OCI-LY1 (cell line): ENCODE results near the gene MRPS27.

Experiments used
- H2AFZ ChIP-seq: fragments of 200-600 bp; sonication (generic), shearing (Covaris generic); 2 replicates; pipeline ENCODE4 v1.6.0; 2014; ENCODE audit warnings: antibody characterized with exemption, mild to moderate bottlenecking, low read length
- H3F3A ChIP-seq: fragments of 200-600 bp; sonication (generic), shearing (Covaris generic); 2 replicates; pipeline ENCODE4 v1.6.0; 2014; ENCODE audit warnings: mild to moderate bottlenecking, antibody characterized with exemption, low read length, moderate library complexity; ENCODE audit not compliant: insufficient read depth
- H3K27ac ChIP-seq: fragments of 200-600 bp; sonication (generic); 2 replicates; pipeline ENCODE4 v1.5.1; 2014; ENCODE audit warnings: low read length, mixed run types, mild to moderate bottlenecking, low read depth; ENCODE audit not compliant: poor library complexity, severe bottlenecking
- H3K27me3 ChIP-seq: fragments of 200-600 bp; sonication (generic); 2 replicates; pipeline ENCODE4 v1.6.0; 2014; ENCODE audit warnings: antibody characterized with exemption, mild to moderate bottlenecking, low read length, moderate library complexity; ENCODE audit not compliant: insufficient read depth
- H3K36me3 ChIP-seq: fragments of 200-600 bp; sonication (generic); 2 replicates; pipeline ENCODE4 v1.6.1; 2014; ENCODE audit warnings: mild to moderate bottlenecking, antibody characterized with exemption, low read length, moderate library complexity, mixed read lengths; ENCODE audit not compliant: insufficient read depth
- H3K4me1 ChIP-seq: fragments of 200-600 bp; sonication (generic); 2 replicates; pipeline ENCODE4 v1.5.1; 2014; ENCODE audit warnings: mild to moderate bottlenecking, low read length, moderate library complexity; ENCODE audit not compliant: insufficient read depth, severe bottlenecking
- H3K4me2 ChIP-seq: fragments of 200-600 bp; sonication (generic), shearing (Covaris generic); 2 replicates; pipeline ENCODE4 v1.6.1; 2014; ENCODE audit warnings: low read length
- H3K4me3 ChIP-seq: fragments of 200-600 bp; sonication (generic); 2 replicates; pipeline ENCODE4 v1.5.1; 2014; ENCODE audit warnings: low read length, low read depth, mild to moderate bottlenecking, mixed read lengths; ENCODE audit not compliant: poor library complexity, severe bottlenecking
- H3K79me2 ChIP-seq: fragments of 200-600 bp; shearing (Covaris generic); 2 replicates; pipeline ENCODE4 v1.6.1; 2016; ENCODE audit warnings: mixed run types, low read length, mixed read lengths; ENCODE audit not compliant: insufficient read depth
- H3K9ac ChIP-seq: fragments of 200-600 bp; sonication (generic), shearing (Covaris generic); 2 replicates; pipeline ENCODE4 v1.6.1; 2014; ENCODE audit warnings: mild to moderate bottlenecking, low read length, mixed read lengths
- H3K9me2 ChIP-seq: fragments of 200-600 bp; sonication (generic), shearing (Covaris generic); 2 replicates; pipeline ENCODE4 v1.6.1; 2014; ENCODE audit warnings: low read depth, mild to moderate bottlenecking, low read length, mixed read lengths
- H3K9me3 ChIP-seq: fragments of 200-600 bp; shearing (Covaris generic); 2 replicates; pipeline ENCODE4 v1.6.1; 2014; ENCODE audit warnings: low read length, mixed read lengths
- H4K20me1 ChIP-seq: fragments of 200-600 bp; sonication (generic), shearing (Covaris generic); 2 replicates; pipeline ENCODE4 v1.6.0; 2016; ENCODE audit warnings: mild to moderate bottlenecking, low read length; ENCODE audit not compliant: insufficient read depth
- CTCF ChIP-seq: fragments of 200-600 bp; sonication (generic), shearing (Covaris generic); IDR thresholded peaks from 2 replicates; pipeline ENCODE4 v1.5.1; 2017; ENCODE audit warnings: mild to moderate bottlenecking, antibody characterized with exemption, low read length, moderate library complexity, mixed read lengths
- EZH2 ChIP-seq: fragments of 200-600 bp; sonication (generic), shearing (Covaris generic); IDR thresholded peaks from 2 replicates; pipeline ENCODE4 v1.8.0; 2017; ENCODE audit warnings: borderline replicate concordance, mixed run types, mild to moderate bottlenecking, antibody characterized with exemption, low read length, moderate library complexity, mixed read lengths

Gene MRPS27

GRCh38 chr5:72255237-72255636 lies 64.8 kb downstream of the MRPS27 start:
- H3K4me3 ChIP-seq = no peak overlapping the region
- no peaks in the 10 kb centered on the region for H3K4me1 ChIP-seq
- no peak overlapping the region for H3K9ac ChIP-seq
- H2AFZ ChIP-seq = no peak overlapping the region
- H4K20me1 ChIP-seq = no peaks in the 10 kb centered on the region
- H3K36me3 ChIP-seq = peaks cover 41% of the 10 kb centered on the region
- H3K4me2 ChIP-seq = no peak overlapping the region
- TF ChIP-seq CTCF (no peak), EZH2 (no peak)
- H3K9me2 ChIP-seq = no peaks in the 10 kb centered on the region
- no peak overlapping the region for H3K27ac ChIP-seq
- no peaks in the 10 kb centered on the region for H3F3A ChIP-seq
- peaks cover under 1% of the 10 kb centered on the region; the same call in 1 of the 2 replicates for H3K79me2 ChIP-seq
- no peaks in the 10 kb centered on the region for H3K27me3 ChIP-seq
- no peaks in the 10 kb centered on the region for H3K9me3 ChIP-seq

- no peak overlapping the region for H3K4me3 ChIP-seq
Measured at GRCh38 chr5:72252574-72253155, 67.4 kb downstream of the MRPS27 start.

GRCh38 chr5:72252008-72252407 lies 68.0 kb downstream of the MRPS27 start:
- Histone ChIP-seq H3K4me1 (peaks cover 5% of the 10 kb centered on the region), H3F3A (no peaks in the 10 kb centered on the region), H3K4me2 (no peak overlapping the region), H3K4me3 (no peak overlapping the region), H3K9ac (no peak overlapping the region), H4K20me1 (no peaks in the 10 kb centered on the region), H3K27me3 (no peaks in the 10 kb centered on the region), H3K9me3 (no peaks in the 10 kb centered on the region), H3K27ac (peak overlapping the region; percentile 15), H3K79me2 (peaks cover 11% of the 10 kb centered on the region; the same call in 1 of the 2 replicates), H3K9me2 (no peaks in the 10 kb centered on the region), H2AFZ (no peak overlapping the region), H3K36me3 (peaks cover 25% of the 10 kb centered on the region)
- TF ChIP-seq EZH2 (no peak), CTCF (no peak)

More at GRCh38 chr5:72252574-72253155, 67.4 kb downstream of the MRPS27 start:
- no peaks in the 10 kb centered on the region for H3F3A ChIP-seq
- no peak overlapping the region for H3K9ac ChIP-seq
- no peaks in the 10 kb centered on the region for H4K20me1 ChIP-seq
- H3K27me3 ChIP-seq = no peaks in the 10 kb centered on the region
- H3K79me2 ChIP-seq = peaks cover 7% of the 10 kb centered on the region; the same call in 1 of the 2 replicates
- no peak overlapping the region for H2AFZ ChIP-seq
- no peaks in the 10 kb centered on the region for H3K9me3 ChIP-seq
- no peak overlapping the region for H3K4me2 ChIP-seq
- peaks cover 32% of the 10 kb centered on the region for H3K36me3 ChIP-seq
- TF ChIP-seq EZH2 = no peak
- TF ChIP-seq CTCF = no peak
- H3K27ac ChIP-seq = no peak overlapping the region
- no peaks in the 10 kb centered on the region for H3K9me2 ChIP-seq
- H3K4me1 ChIP-seq = no peaks in the 10 kb centered on the region
